GM12892 (cell line): Measurements from ENCODE around the gene CHRNG.

ENCODE experiments used
- DNase-seq: peaks from one replicate; pipeline ENCODE4 v3.0.0; 2011; ENCODE audit not compliant: insufficient read length
- FAIRE-seq: peaks from 2 replicates; lab custom pipeline; 2011; peaks lifted over from hg19 to GRCh38; lab: Jason Lieb, UNC
- POLR2A ChIP-seq: IDR thresholded peaks from 2 replicates; pipeline ENCODE4 v1.6.1; 2011; ENCODE audit warnings: low read depth, low read length, control low read depth
- POLR2AphosphoS5 ChIP-seq: IDR thresholded peaks from 2 replicates; pipeline ENCODE4 v1.6.1; 2011; ENCODE audit warnings: low read depth, low read length, control low read depth
- TAF1 ChIP-seq: IDR thresholded peaks from 2 replicates; pipeline ENCODE4 v1.6.1; 2011; ENCODE audit warnings: low read depth, mild to moderate bottlenecking, control low read depth, low read length, borderline replicate concordance

Gene CHRNG

DNA sequence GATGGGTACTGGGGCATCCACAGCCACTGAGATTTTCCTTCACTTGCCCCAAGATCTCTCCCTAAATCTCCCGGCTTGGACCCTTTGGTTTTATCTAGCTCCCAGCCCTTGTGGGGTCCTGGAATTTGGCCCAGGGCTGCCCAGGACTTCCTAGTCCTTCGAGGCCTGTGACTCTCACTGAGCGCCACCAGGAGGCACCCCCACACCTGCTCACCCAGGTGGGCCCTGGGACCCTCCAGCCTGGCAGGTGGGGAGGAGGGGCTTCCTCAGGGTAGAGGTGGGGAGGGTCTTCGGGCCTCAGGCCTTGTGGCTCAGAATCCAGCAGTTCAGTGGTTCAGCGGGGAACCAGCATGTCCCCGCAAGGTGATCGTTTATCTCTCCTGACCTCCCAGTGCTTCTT lies 31.2 kb upstream of the CHRNG start:
- FAIRE-seq (no peak), DNase-seq (no peak)
- TF ChIP-seq POLR2AphosphoS5 (no peak), POLR2A (no peak), TAF1 (no peak)

DNA sequence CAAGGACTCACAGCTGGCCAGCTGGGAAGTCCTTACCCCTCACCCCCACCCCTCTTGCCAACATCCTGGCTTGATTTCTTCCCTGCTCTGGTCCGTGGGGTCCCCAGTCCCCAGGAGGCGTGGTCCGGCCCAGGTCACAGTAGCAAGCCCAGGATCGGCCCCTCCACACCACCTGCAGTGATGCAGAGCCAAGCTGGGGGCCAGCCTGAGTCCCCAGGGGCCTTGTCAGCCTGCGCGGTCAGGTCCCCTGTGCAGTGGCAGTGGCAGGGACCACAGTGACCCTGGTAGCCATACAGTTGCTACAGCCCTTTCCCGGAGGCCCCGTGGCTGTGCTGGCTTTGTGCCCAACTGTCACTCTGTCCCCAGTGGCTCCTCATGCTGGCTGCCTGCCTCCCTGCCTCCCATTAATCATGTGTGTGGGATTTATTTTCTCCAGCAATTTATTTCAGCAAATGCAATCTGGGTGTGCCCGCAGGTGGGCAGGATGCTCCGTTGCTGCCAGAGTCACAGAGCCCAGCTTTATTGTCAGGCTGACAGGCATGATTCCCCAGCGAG lies 28.1 kb upstream of the CHRNG start:
- no peak for FAIRE-seq
- TF ChIP-seq POLR2A (no peak), POLR2AphosphoS5 (no peak), TAF1 (no peak)
- no peak for DNase-seq

DNA sequence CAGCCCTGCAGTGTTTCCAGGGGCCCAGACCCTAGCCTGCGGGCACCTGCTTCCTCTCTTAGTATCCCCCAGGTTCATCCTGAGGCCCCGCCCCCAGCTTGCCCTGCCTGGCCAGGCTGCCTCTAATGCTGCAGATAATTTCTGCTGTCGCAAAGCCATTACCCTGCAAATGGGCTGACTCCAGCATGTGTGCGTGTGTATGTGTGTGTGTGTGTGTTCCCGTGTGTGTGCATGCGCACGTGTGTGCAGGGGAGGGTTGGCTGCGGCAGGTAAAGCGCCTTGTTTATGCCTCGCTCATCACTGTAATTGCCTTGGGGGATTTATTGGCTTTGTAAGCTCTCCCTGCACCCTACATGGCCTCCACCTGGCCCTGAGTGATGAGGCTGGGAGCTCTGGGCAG lies 26.9 kb upstream of the CHRNG start:
- no peak for TF ChIP-seq POLR2A
- TF ChIP-seq POLR2AphosphoS5 = no peak
- no peak for TF ChIP-seq TAF1
- DNase-seq = no peak
- no peak for FAIRE-seq

DNA sequence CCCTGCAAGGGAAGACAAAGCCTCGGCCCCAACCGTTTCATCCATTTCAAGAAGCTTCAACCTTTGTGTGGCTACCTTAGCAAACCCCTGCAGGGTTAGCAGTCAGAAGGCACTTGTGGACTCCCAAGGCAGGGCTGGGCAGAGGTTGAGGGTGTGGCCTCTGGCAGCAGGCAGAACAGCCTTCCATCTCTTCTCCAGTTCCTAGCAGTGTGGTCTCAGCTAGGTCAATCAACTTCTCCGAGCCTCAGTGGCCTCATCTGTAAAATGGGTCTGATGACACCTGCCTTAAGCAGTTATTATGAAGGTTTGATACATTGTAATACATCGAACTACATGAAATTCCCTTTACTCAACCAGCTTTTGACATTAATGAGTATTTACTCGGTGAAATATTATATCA lies 26.1 kb upstream of the CHRNG start:
- TF ChIP-seq POLR2AphosphoS5 = no peak
- TF ChIP-seq TAF1 = no peak
- TF ChIP-seq POLR2A = no peak
- DNase-seq = no peak
- FAIRE-seq = no peak

DNA sequence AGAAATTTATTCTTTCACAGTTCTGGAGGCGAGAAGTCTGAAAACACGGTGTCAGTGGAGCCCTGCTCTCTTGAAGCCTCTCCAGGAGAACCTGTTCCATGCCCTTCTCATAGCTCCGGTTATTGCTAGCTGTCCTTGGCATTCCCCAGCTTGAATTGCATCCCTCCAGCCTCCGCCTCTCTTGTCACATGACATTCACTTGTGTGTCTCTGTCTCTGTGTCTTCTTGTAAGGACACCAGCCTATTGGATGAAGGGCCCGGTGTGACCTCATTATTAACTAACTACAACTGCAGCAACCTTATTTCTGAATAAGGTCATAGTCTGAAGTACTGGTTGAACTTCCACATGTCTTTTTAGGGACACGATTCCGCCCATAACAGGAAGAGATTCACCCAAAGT lies 23.9 kb upstream of the CHRNG start:
- no peak for DNase-seq
- no peak for FAIRE-seq
- TF ChIP-seq POLR2A (no peak), TAF1 (no peak), POLR2AphosphoS5 (no peak)

DNA sequence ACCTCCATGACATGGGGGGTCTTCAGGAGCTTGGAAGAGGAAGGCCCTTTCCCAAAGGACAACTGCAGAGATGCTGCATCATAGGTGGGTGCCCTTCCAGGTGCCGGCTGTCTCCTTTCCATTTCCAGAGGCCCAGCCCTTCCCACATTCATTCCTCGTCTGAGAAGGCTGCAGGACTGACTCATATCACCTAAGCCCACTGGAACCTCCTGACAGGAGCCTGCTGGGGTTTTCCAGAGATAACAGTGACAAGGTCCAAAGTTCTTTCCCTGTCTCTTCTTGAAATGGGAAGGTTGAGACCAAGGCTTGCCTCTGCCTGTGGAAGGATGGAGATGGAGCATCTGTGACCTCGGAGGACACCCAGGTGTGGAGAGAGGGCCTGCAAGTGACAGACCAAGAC lies 22.9 kb upstream of the CHRNG start:
- no peak for TF ChIP-seq TAF1
- no peak for TF ChIP-seq POLR2AphosphoS5
- TF ChIP-seq POLR2A = no peak
- FAIRE-seq = no peak
- DNase-seq = no peak

DNA sequence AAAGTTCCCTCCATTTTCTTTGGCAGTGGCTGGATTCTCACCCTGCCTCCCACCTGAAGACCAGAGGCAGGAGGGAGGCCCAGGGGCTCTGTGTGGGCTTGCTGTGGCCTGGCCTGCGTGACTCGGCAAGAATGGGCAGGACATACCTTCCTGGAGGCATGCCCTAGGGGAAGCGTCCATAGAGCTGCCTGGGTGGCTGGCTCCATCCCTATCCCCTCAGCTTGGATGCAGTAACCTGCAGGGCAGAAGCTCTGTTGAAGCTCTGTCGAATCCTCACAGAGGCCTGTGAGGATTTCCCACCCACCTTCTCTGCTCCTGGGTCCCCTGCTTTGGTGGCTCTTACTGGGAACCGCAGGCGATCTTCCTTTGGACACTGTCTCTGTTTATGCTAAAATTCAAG lies 20.6 kb upstream of the CHRNG start:
- no peak for TF ChIP-seq POLR2A
- TF ChIP-seq POLR2AphosphoS5 = no peak
- TF ChIP-seq TAF1 = no peak
- no peak for FAIRE-seq
- no peak for DNase-seq

DNA sequence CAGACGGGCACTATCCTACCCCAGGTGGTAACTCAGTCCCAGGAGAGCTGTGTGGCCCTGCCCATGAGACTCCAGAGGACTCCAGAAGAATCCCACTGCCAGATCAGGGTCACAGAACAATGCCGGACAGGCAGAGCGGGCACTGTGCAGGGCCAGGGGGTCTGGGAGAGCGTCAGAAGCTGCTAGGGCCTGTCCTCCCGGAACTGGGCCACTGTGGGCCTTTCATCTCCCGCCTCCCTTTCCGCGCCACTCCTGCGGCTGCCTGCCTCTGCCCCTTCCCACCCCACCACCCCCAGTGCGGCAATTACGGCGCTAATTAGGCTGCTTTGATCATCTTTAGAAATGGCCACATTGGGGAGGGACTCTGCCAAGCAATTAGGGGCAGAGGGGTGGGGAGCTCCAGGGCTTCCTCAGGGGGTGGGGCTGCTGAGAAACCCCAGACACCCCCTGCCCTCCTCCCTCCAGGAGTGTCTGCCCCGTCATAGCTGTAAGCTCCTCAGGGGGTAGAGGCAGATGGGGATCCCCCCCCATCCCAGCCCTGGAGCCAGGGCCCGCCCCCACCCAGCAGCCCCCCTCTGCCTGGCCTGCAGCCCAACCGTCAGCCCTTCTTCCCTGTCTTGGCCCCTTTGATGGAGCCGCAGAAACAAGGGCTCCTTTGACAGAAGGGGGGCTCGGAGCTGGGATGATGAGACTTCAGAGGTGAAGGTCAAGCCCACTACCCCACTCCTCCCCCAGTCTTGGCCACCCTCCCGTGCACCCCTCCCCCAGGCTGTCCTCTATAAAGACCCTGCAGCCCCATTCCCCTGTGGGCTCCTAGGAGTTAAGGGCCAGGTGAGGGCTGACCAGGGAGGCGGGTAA lies 19.7 kb upstream of the CHRNG start, which contains the start of gene PRSS56:
Gene PRSS56, plus strand, starts transcription at position 808 of the 858 bp plus-strand sequence. CDS start 211 bp downstream, outside the sequence.
- no peak for FAIRE-seq
- TF ChIP-seq POLR2A = no peak
- no peak for TF ChIP-seq POLR2AphosphoS5
- no peak for TF ChIP-seq TAF1
- DNase-seq = no peak

DNA sequence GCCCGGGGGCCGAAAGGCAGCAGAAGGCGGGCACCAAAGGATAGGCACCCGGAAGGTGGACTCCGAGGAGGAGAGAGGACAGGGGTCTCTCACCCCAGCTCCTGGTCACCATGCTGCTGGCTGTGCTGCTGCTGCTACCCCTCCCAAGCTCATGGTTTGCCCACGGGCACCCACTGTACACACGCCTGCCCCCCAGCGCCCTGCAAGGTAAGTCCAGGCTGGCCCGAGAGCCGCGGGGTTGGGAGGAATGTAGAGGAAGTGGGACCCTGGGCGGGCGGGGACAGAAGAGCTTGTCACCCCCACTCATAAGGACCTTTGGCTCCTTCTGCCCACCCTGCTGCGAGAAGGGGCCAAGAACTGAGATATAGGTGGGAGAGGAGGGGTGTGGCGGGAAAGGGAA lies 19.0 kb upstream of the CHRNG start:
- DNase-seq = no peak
- no peak for FAIRE-seq
- TF ChIP-seq POLR2AphosphoS5 (no peak), TAF1 (no peak), POLR2A (no peak)

DNA sequence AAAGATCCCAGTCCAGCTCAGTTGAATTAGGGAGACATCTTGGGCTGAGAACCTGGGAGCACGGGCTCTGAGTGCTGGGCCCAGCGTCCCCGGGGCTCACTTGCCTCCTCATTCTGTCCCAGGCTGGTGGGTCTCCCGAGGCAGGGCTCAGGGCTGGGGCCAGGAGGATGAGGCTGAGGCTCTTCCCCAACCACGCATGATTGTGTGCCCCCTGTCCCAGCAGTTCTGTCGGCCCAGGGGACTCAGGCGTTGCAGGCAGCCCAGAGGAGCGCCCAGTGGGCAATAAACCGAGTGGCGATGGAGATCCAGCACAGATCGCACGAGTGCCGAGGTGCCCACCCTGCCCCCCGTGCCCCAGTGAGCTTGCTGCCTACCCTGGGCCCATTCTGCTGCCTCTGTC lies 18.4 kb upstream of the CHRNG start:
- no peak for TF ChIP-seq POLR2A
- no peak for TF ChIP-seq POLR2AphosphoS5
- no peak for TF ChIP-seq TAF1
- FAIRE-seq (no peak), DNase-seq (no peak)

DNA sequence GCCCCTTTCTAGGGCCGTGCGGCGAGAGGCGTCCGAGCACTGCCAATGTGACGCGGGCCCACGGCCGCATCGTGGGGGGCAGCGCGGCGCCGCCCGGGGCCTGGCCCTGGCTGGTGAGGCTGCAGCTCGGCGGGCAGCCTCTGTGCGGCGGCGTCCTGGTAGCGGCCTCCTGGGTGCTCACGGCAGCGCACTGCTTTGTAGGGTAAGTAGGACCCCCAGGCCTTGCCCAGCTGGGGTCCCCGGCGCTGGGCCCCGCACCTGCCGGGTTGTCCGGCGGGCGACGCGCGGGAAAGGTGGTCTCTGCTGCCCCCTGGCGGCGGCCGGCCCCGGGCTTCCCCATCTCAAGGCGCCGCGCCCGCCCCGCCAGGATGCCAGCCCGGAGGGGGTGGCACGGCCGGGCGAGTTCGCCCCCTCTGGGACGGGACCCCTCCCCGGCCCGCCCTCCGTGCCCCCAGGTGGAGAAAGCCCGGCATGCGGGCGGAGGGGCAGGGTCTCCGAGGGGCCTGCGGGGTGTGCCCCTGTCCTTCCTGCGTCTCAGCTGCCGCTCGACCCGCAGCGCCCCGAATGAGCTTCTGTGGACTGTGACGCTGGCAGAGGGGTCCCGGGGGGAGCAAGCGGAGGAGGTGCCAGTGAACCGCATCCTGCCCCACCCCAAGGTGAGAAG lies 17.4 kb upstream of the CHRNG start:
- FAIRE-seq (peak; percentile 74), DNase-seq (peak; percentile 90)
- TF ChIP-seq POLR2A = no peak
- TF ChIP-seq POLR2AphosphoS5 = no peak
- no peak for TF ChIP-seq TAF1

DNA sequence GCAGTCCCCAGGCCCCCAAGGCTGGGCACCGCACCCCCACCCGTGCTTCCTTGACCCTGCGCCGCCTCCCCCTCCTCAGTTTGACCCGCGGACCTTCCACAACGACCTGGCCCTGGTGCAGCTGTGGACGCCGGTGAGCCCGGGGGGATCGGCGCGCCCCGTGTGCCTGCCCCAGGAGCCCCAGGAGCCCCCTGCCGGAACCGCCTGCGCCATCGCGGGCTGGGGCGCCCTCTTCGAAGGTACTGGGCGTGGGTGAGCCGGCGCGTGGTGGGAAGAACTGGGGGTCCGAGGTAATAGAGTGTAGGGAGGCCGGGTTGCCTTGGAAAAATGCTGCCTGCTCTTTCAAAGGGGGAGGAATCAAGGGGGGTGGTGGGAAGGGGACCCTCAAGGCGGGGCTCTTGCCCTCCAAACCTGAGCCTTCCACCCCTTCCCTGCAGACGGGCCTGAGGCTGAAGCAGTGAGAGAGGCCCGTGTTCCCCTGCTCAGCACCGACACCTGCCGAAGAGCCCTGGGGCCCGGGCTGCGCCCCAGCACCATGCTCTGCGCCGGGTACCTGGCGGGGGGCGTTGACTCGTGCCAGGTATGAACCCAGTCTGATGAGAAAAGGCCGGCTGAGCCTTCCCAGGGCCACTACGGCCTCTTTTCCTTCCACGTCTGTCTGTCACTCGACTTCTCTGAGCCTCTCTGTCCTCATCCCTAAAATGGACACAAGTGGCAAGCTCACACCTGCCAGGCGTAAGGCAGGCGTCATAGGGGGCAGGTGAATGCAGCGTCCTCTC lies 16.7 kb upstream of the CHRNG start:
- TF ChIP-seq POLR2A (no peak), TAF1 (no peak), POLR2AphosphoS5 (no peak)
- DNase-seq (no peak), FAIRE-seq (no peak)

DNA sequence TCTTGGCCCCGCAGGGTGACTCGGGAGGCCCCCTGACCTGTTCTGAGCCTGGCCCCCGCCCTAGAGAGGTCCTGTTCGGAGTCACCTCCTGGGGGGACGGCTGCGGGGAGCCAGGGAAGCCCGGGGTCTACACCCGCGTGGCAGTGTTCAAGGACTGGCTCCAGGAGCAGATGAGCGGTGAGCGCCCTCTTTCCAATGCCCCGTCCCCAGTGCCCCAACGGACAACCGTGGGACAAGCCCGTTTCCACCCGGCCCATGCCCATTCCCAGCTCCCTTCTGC lies 16.1 kb upstream of the CHRNG start:
- TF ChIP-seq POLR2A (no peak), TAF1 (no peak), POLR2AphosphoS5 (no peak)
- DNase-seq (no peak), FAIRE-seq (no peak)
